Right ventricle myocardium superior (tissue), 1 donor: ENCODE measurements around the gene ZGPAT. TPM values are rescaled to one million over a fixed set of nuclear protein-coding genes. Genes with fewer than 3 reads are reported as not detected.

ENCODE experiments used
- ATAC-seq: fragments of 200-7000 bp; cut with Tn5 transposase; one replicate; pipeline ENCODE4 v1.9.1; 2020; ENCODE audit warnings: mild to moderate bottlenecking; ENCODE audit not compliant: poor library complexity
- DNase-seq: peaks from one replicate; pipeline ENCODE4 v3.0.0-alpha.2; 2020
- intact Hi-C: fragments of 100-400 bp; cut with DNase I; formaldehyde crosslinking; loops from one replicate; pipeline ENCODE4 v1.11.2; 2022
- total RNA-seq: library from RNA; stranded (reverse); fragmentation: NEBNext Ultra II Directional; extraction: Animal tissue kit (Norgen Biotek cat#: 25700); gene quantifications from one replicate; pipeline ENCODE4 v1.2.1, GENCODE V29; 2021
- donor health status: DM: no; HTN: yes; CAD: no; lungs with severe emphysema.

Gene ZGPAT
- total RNA-seq, 1 donor from 2014 or later, result 16.0 TPM

DNA sequence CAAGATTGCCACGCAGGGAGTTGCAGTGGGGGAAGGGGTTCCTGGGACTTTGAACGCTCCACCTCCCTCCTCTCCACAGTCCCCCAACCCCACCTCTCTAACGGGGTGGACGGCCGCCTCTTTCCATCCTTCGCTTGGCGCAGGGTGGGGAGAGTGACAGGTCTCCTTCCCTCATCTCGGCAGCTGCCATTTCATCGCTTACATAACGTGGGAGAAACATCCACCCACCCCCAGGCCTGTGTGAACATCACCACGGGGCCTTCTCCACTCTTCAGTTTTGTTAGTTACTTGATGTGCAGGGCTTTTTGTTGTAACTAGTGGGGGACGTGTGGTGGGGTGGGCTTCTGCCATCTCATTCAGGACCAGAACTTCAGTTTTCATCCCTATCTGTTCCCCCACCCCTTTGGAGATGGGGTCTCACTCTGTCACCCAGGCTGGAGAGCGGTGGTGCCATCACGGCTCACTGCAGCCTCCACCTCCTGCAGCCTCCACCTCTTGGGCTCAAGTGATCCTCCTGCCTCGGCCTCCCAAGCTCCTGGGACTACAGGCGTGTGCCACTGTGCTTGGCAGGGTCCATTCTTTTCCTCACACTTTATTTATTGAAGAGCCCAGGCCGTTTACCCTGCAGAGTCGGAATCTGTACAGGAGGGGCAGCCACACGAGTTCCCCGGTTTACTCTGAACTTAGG lies 32.0 kb upstream of the ZGPAT start:
- intact Hi-C loops, result no loop called here
- no peak for ATAC-seq
- DNase-seq, result no peak

DNA sequence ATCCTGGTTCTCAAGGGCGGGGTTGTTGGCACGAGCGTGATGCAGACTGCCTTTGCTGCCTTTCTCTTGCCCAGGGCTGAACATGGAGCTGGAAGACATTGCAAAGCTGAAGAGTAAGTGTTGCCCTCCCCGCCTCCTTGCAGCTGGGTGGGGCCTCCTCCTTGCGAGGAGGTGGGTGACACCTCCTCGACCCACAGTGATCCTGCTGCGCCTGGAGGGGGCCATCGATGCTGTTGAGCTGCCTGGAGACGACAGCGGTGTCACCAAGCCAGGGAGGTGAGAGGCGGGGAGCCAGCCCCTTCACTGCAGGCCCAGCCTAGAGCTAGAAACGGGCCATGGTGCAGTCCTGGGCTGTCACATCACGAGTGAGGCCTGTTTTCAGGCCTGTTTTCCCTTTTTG lies 29.8 kb upstream of the ZGPAT start:
- intact Hi-C loops, result no loop called here
- no peak for ATAC-seq
- DNase-seq, result no peak

DNA sequence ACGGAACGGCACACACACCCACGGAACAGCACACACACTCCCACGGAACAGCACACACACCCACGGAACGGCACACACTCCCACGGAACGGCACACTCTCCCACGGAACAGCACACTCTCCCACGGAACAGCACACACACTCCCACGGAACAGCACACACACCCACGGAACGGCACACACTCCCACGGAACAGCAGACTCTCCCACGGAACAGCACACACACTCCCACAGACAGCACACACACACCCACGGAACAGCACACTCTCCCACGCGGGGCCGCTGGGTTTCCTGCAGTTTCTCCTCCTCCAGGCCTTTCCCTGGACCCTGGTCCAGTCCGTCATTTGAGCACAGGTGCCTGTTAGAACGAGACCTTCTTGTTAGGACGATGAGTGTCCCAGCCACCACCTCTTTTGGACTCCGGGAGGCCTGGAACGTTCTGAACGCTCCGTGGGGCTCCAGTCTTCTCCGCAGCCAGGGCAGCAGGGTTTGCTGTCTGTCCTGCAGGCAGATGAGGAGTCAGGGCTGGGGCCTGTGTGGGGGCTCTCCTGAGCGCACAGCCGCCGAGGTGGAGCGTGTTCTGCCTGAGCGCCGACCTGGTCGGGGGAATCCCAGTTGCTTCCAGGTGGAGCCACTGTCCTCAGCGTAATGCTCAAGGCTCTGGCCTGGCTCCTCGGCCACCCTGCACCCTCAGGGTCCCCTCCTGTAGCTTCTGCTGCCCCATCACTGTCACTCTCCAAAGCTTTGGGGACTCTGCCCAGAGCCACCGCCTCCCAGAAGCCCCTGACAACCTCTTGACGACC lies 29.0 kb upstream of the ZGPAT start:
- no peak for DNase-seq
- ATAC-seq, result no peak
- intact Hi-C loops, result no loop called here

DNA sequence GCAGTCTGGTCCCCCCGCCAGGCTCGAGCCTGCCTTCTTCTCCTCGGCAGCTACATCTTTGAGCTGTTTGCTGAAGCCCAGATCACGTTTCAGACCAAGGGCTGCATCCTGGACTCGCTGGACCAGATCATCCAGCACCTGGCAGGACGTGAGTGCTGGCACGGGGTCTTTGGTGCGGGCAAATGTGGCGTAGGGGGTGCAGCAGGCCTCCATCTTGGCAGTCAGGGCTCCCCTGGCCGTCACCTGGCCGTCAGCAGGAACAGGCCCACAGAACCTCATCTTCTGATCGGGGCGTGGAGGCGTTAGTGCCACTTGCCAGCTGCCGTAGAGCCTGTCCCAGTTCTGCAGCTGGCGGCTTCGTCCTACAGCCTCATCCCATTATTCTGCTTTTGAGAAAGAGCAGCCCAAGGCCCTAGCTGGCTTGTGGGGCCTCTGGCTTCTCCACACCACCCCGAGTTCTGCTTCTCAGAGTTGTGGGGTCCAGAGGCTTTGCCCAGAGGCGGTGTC lies 28.0 kb upstream of the ZGPAT start:
- ATAC-seq (no peak), DNase-seq (no peak)
- intact Hi-C loops, result no loop called here

DNA sequence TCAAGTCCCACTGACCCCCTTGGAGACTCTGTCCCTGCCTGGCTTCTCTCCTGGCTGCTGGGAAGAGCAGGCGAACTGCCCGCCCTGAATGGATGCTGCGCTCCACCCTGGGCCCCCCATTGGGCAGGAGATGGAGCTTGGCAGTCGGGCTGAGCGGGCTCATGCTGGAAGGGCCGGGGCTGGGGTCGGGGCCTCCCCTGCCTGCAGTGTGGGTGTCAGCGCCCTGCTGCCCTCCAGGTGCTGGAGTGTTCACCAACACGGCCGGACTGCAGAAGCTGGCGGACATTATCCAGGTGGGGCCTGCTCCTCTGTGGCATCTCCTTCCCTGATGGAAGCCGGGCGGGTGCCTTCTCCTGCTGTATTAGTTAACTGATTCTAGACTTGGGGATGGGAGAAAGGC lies 27.4 kb upstream of the ZGPAT start:
- intact Hi-C loops, result no loop called here
- no peak for ATAC-seq
- no peak for DNase-seq

- DNase-seq (no peak), ATAC-seq (no peak)
- intact Hi-C loops, result no loop called here
These were observed 26.8 kb upstream of the ZGPAT start for GRCh38 chr20:63680857-63681608.

- DNase-seq (no peak), ATAC-seq (no peak)
- intact Hi-C loops, result no loop called here
These were observed 26.2 kb upstream of the ZGPAT start for GRCh38 chr20:63681609-63682142.

DNA sequence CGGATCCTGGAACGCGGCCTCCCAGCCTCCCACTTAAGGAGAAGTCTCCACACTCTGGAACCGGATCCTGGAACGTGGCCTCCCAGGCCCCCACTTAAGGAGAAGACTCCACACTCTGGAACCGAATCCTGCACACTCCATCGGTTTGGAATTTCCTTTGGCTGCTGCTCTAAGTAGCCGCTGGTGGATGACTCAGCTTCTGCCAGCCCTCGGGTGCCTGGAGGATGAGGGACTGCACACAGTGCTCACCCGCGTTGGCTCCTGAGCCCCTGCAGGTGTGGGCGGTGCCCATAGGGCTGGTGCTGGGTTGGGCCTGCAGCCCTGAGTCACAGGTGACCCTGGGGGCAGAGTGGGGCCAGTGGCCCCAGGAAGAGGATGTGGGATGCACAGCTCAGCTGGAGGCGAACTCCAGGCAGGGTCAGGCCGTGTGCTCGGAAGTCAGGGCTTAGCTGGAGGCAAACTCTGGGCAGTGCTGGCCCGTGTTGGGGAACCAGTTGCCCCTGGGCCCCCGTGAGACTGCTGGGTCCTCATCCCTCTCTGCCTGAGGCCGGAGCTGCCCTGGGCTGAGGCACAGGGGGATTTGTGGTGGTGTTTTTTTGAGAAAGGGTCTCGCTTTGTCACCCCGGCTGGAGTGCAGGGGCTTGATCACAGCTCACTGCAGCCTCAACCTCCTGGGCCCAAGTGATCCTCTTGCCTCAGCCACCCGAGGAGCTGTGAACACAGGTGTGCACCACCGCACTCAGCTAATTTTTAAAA lies 25.3 kb upstream of the ZGPAT start:
- ATAC-seq (peak; percentile 64), DNase-seq (peak; percentile 77)
- intact Hi-C loops, result no loop called here

- ATAC-seq, result no peak
- intact Hi-C loops, result no loop called here
- no peak for DNase-seq
These were observed 22.4 kb upstream of the ZGPAT start for GRCh38 chr20:63685269-63686026.

GRCh38 chr20:63686094-63686491 lies 21.7 kb upstream of the ZGPAT start:
- ATAC-seq (no peak), DNase-seq (no peak)

DNA sequence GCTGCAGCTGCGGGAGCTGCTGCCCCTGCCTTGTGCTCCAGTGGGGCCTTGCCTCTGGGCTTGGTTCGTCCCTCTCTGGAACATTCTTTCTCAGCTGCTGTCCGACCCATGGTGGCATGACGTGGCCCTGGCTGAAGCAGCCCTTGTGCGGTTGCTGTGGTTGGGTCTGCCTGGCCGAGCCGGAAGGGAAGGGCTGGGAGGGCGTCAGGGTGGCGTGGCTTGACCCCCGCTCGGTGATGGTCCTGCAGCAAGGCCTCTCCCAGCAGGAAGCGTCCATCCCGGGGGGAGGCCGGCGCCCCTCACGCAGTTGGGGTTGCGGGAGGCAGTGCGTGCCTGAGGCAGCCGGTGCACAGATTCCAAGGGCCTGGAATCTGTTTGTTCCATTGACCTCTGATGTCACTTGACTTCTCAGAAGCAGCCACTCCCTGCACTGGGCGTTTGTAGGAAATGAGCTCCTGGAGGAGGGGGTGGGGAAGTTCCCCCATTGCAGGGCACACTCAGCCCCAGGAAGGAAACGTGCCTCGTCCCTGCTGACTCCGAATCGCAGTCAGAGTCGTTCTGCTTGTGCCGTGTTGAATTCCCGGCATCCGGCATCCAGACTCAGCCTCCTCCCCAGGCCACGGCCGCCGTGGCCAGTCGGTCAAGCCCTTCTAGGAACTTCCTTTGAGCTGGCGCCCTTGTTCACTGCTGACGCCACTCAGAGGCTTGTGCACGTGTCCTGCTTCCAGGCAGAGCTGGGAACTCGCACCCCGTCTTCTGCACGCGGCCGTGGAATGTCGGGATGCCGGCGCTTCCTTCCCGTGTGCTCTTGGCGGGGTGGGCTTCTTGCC lies 21.1 kb upstream of the ZGPAT start:
- DNase-seq (peak; percentile 89), ATAC-seq (peak; percentile 52)
- intact Hi-C loops, result no loop called here

More at GRCh38 chr20:63686094-63686491, 21.7 kb upstream of the ZGPAT start:
- intact Hi-C loops, result no loop called here

DNA sequence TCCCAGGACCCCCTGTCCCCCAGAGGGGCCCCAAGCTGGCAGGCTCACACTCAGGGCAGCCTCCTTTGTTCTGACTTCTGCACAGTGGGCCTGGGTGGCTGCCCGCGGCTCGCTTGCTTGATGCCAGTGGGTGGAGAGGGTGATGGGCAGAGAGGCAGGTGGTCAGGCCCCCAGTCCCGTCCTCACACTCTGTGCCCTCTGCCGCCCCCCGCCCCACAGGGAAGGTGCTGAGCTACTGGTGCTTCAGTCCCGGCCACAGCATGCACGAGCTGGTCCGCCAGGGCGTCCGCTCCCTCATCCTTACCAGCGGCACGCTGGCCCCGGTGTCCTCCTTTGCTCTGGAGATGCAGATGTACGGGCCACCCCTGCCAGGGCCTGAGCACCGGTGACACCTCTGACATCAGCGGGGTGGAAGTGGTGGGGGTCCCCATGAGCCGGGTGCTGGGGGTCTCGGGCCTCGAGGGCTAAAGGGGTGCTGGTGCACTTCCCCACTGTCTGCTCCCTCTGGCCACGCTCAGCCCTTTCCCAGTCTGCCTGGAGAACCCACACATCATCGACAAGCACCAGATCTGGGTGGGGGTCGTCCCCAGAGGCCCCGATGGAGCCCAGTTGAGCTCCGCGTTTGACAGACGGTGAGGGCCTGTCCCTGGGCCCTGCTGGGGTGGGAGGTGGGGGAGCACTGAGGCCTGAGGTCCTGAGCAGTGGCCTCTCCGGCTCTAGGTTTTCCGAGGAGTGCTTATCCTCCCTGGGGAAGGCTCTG lies 20.2 kb upstream of the ZGPAT start:
- intact Hi-C loops, result no loop called here
- no peak for ATAC-seq
- no peak for DNase-seq

DNA sequence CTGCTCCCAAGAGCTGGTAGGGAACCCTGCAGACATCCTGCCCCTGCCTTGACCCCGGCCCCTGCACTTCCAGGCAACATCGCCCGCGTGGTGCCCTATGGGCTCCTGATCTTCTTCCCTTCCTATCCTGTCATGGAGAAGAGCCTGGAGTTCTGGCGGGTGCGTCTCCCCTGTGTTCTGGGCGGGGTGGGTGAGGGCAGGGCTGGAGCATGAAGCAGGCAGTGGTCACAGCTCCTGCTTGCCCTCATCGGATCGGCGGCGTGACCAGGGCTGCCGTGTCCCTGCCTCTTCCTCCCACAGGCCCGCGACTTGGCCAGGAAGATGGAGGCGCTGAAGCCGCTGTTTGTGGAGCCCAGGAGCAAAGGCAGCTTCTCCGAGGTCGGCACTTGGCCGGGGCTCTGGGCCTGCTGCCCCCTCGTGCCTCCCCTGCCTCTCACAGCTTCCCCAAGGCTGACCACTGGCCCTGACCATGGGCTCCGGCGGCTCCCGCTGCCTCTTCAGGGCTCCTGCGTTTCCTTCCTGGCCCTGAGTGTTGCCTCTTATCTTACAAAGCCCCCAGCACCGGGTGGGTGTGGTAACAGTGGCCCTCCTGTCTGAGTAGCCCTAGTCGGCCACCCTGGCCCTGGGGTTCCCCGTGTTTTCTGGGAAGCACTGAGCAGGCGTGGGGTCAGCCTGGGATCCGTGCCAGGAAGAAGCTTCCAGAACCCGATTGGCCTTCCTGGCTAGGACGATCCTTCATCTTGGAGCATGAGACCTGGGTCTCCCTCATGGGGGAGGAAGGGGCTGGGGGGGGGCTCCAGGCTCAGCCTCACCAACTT lies 19.4 kb upstream of the ZGPAT start:
- intact Hi-C loops, result no loop called here
- ATAC-seq (no peak), DNase-seq (no peak)

DNA sequence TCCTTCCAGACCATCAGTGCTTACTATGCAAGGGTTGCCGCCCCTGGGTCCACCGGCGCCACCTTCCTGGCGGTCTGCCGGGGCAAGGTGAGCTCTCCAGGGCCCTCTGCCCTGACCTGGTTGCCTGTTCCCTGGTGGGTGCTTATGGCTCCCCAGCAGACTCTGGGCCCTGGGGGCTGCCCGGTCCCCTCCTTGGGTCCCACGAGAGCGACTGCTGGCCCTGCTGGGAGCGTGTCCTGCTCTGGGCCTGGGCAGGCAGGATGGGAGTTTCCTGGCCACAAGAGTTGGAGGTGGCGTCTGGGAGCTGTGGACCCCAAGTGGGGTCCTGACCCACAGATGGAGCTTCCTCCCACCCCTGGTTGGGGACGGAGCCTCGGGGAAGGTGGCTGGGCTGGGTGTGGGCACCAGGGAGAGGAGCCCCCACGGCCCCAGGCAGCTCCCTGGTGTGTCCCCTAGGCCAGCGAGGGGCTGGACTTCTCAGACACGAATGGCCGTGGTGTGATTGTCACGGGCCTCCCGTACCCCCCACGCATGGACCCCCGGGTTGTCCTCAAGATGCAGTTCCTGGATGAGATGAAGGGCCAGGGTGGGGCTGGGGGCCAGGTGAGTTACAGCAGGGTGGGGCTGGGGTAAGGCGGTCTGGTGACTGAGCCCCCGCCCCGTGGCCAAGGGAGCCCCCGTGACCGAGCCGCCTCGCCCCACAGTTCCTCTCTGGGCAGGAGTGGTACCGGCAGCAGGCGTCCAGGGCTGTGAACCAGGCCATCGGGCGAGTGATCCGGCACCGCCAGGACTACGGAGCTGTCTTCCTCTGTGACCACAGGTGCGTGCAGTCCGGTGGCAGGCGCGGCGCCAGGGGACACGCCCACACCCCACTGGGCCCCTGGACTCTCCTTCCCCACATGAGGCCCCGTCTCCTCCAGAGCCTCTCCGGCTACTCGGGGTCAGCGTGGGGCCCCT lies 18.5 kb upstream of the ZGPAT start:
- intact Hi-C loops, result no loop called here
- no peak for DNase-seq
- no peak for ATAC-seq
